ENCODE measurements around the gene NCKIPSD.

NCKIPSD gene

DNA sequence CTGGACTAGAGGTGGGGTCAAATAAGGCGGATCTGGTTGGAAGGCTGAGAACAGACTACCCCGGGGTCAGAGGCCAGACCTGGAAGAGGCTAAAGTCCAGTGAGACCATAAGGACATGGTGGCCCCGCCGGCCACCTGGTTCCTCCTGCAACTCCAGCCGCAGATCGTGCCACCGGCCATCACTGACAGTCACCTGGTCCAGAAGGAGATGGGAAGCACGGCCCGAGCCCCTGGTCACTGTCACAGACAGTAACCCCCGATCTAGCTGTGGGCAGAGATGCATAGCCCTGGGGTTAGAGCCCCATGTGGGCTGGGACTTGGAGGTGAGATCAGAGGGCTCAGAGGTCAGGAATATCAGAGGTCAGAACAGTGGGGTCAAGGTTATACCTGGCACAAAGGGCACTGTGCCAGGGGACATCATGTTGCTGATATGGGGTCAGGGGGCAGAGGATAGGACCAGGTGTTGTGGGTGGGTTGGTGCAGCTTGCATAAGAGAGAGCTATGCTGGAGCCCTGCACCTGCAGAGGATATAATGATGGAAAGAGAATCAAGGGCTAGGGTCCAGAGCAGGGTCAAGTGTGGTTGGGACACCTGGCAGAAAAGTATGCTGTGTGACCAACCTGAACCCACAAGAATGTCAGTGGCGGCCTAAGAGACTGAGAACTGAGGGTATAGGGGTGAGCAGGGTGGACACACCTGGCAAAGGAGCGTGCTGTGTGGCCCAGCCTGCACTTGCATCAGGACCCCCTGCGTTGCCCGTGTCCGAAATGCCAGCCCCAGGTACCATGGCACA is 32.6 kb downstream of the NCKIPSD start:
- no peak for ATAC-seq
- no peak for TF ChIP-seq ARNTL (CRISPR knock-in tag; IDR thresholded peaks at IDR 0.05; ENCODE audit: borderline replicate concordance, low read depth)

DNA sequence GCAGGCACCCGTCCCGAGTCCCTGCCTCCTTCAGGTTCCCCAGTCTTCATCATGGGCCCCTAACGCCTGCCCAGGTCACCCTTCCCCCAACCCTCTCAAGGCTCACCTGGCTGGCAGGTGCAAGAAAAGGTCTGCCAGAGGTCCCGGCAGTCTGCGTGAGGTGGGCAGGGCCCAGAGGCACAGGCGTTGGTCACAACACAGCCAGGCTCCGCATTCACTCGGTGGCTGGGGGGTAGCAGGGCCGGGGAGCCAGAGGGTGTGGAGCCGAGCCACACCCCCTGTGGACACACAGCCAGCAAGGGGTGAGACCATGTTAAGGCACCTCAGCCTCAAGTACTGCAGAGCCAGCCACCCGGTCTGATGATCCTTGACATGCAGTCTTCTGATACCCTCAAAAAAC is 33.9 kb downstream of the NCKIPSD start:
- ATAC-seq: no peak
- TF ChIP-seq ISL1 (CRISPR knock-in tag; IDR thresholded peaks at IDR 0.05): no peak
- TF ChIP-seq ZNF8 (CRISPR knock-in tag; IDR thresholded peaks at IDR 0.05): no peak
- no peak for TF ChIP-seq RARB (CRISPR knock-in tag; IDR thresholded peaks at IDR 0.05)
- no peak for TF ChIP-seq ARNTL (CRISPR knock-in tag; IDR thresholded peaks at IDR 0.05; ENCODE audit: borderline replicate concordance, low read depth)
- TF ChIP-seq, protein P1, sequence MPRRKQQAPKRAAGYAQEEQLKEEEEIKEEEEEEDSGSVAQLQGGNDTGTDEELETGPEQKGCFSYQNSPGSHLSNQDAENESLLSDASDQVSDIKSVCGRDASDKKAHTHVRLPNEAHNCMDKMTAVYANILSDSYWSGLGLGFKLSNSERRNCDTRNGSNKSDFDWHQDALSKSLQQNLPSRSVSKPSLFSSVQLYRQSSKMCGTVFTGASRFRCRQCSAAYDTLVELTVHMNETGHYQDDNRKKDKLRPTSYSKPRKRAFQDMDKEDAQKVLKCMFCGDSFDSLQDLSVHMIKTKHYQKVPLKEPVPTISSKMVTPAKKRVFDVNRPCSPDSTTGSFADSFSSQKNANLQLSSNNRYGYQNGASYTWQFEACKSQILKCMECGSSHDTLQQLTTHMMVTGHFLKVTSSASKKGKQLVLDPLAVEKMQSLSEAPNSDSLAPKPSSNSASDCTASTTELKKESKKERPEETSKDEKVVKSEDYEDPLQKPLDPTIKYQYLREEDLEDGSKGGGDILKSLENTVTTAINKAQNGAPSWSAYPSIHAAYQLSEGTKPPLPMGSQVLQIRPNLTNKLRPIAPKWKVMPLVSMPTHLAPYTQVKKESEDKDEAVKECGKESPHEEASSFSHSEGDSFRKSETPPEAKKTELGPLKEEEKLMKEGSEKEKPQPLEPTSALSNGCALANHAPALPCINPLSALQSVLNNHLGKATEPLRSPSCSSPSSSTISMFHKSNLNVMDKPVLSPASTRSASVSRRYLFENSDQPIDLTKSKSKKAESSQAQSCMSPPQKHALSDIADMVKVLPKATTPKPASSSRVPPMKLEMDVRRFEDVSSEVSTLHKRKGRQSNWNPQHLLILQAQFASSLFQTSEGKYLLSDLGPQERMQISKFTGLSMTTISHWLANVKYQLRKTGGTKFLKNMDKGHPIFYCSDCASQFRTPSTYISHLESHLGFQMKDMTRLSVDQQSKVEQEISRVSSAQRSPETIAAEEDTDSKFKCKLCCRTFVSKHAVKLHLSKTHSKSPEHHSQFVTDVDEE (CRISPR knock-in tag; IDR thresholded peaks at IDR 0.05): no peak
- TF ChIP-seq, protein P2, sequence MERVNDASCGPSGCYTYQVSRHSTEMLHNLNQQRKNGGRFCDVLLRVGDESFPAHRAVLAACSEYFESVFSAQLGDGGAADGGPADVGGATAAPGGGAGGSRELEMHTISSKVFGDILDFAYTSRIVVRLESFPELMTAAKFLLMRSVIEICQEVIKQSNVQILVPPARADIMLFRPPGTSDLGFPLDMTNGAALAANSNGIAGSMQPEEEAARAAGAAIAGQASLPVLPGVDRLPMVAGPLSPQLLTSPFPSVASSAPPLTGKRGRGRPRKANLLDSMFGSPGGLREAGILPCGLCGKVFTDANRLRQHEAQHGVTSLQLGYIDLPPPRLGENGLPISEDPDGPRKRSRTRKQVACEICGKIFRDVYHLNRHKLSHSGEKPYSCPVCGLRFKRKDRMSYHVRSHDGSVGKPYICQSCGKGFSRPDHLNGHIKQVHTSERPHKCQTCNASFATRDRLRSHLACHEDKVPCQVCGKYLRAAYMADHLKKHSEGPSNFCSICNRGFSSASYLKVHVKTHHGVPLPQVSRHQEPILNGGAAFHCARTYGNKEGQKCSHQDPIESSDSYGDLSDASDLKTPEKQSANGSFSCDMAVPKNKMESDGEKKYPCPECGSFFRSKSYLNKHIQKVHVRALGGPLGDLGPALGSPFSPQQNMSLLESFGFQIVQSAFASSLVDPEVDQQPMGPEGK (CRISPR knock-in tag; IDR thresholded peaks at IDR 0.05; ENCODE audit: borderline replicate concordance): no peak
- no peak for TF ChIP-seq OSR1 (CRISPR knock-in tag; IDR thresholded peaks at IDR 0.05)
- TF ChIP-seq TCF4 (CRISPR knock-in tag; IDR thresholded peaks at IDR 0.05; ENCODE audit: borderline replicate concordance): no peak

DNA sequence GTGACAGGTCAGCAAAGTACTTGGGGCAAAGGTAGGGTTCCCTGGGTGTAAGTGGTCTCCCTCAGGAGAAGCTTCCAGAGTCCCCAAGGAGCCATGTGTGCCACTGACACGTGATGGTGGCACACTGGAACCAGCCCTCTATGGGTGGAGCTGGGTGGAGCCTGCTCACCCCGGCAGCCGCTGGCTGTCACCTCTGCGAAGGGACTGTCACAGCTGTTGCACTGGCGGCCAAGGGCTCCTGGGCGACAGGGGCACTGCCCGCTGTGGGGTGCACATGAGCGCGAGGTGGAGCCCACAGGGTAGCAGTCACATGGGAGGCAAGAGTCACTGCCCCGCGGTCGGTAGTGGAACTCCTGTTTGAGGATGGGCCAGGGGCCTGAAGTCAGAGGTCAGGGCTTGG is 35.0 kb downstream of the NCKIPSD start:
- ATAC-seq: no peak
- TF ChIP-seq ZFP3 (CRISPR knock-in tag; IDR thresholded peaks at IDR 0.05) (no peak), ZNF8 (CRISPR knock-in tag; IDR thresholded peaks at IDR 0.05) (no peak), ZNF70 (CRISPR knock-in tag; IDR thresholded peaks at IDR 0.05) (no peak), ISL1 (CRISPR knock-in tag; IDR thresholded peaks at IDR 0.05) (no peak), OSR1 (CRISPR knock-in tag; IDR thresholded peaks at IDR 0.05) (no peak), SNAI2 (CRISPR knock-in tag; IDR thresholded peaks at IDR 0.05) (no peak), BACH2 (CRISPR knock-in tag; IDR thresholded peaks at IDR 0.05; ENCODE audit: borderline replicate concordance) (no peak), CSDC2 (CRISPR knock-in tag; IDR thresholded peaks at IDR 0.05) (no peak), GLIS3 (CRISPR knock-in tag; IDR thresholded peaks at IDR 0.05) (no peak), RARB (CRISPR knock-in tag; IDR thresholded peaks at IDR 0.05) (no peak), ZFP30 (CRISPR knock-in tag; IDR thresholded peaks at IDR 0.05) (no peak), PPARA (CRISPR knock-in tag; IDR thresholded peaks at IDR 0.05; ENCODE audit: borderline replicate concordance) (no peak), TCF4 (CRISPR knock-in tag; IDR thresholded peaks at IDR 0.05; ENCODE audit: borderline replicate concordance) (no peak)
- TF ChIP-seq, protein P1 (CRISPR knock-in tag; IDR thresholded peaks at IDR 0.05): no peak

DNA sequence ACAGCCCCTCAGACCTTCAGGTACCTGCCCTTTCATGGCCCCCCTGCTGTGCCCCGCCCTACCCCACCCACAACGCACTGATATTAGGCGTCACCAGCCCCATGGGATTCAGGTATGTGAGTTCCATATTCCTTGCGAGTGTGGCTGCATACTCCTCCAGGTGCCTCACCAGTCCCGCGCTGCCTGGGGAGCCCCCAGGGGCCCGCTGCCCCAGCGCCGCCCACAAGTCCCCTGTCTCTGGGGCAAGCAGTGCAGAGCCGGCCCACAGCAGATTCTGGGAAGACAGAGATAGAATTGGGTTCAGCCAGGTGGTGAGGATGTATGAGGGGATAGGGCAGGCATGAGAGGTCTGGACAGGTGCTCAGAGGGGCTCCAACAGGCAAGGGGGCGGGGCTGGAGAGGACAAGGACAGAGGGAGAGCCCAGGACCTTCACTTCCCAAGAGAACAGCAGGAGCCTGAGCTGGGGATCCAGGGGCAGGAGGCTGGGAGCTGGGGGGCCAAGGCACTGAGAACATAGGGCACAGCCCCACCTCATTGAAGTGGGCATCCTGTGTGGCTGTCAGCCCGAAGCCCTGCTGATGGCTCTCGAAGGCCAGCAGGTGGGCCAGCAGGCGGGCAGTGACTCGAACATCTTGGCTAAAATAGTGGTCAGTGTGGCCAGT is 37.4 kb downstream of the NCKIPSD start:
- ATAC-seq: no peak
- no peak for TF ChIP-seq RARB (CRISPR knock-in tag; IDR thresholded peaks at IDR 0.05)
- TF ChIP-seq, protein P3, sequence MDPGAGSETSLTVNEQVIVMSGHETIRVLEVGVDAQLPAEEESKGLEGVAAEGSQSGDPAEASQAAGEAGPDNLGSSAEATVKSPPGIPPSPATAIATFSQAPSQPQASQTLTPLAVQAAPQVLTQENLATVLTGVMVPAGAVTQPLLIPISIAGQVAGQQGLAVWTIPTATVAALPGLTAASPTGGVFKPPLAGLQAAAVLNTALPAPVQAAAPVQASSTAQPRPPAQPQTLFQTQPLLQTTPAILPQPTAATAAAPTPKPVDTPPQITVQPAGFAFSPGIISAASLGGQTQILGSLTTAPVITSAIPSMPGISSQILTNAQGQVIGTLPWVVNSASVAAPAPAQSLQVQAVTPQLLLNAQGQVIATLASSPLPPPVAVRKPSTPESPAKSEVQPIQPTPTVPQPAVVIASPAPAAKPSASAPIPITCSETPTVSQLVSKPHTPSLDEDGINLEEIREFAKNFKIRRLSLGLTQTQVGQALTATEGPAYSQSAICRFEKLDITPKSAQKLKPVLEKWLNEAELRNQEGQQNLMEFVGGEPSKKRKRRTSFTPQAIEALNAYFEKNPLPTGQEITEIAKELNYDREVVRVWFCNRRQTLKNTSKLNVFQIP (CRISPR knock-in tag; IDR thresholded peaks at IDR 0.05; ENCODE audit: borderline replicate concordance, low read depth): no peak
- no peak for TF ChIP-seq ZC3H10 (CRISPR knock-in tag; IDR thresholded peaks at IDR 0.05)
- TF ChIP-seq ZFP3 (CRISPR knock-in tag; IDR thresholded peaks at IDR 0.05): no peak
- no peak for TF ChIP-seq SNAI2 (CRISPR knock-in tag; IDR thresholded peaks at IDR 0.05)
- no peak for TF ChIP-seq ESRRG (CRISPR knock-in tag; IDR thresholded peaks at IDR 0.05)
- no peak for TF ChIP-seq OSR1 (CRISPR knock-in tag; IDR thresholded peaks at IDR 0.05)
- no peak for TF ChIP-seq ZNF8 (CRISPR knock-in tag; IDR thresholded peaks at IDR 0.05)
- TF ChIP-seq, protein P4, sequence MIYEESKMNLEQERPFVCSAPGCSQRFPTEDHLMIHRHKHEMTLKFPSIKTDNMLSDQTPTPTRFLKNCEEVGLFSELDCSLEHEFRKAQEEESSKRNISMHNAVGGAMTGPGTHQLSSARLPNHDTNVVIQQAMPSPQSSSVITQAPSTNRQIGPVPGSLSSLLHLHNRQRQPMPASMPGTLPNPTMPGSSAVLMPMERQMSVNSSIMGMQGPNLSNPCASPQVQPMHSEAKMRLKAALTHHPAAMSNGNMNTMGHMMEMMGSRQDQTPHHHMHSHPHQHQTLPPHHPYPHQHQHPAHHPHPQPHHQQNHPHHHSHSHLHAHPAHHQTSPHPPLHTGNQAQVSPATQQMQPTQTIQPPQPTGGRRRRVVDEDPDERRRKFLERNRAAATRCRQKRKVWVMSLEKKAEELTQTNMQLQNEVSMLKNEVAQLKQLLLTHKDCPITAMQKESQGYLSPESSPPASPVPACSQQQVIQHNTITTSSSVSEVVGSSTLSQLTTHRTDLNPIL (CRISPR knock-in tag; IDR thresholded peaks at IDR 0.05; ENCODE audit: low read depth): no peak
- no peak for TF ChIP-seq ZFP30 (CRISPR knock-in tag; IDR thresholded peaks at IDR 0.05)
- no peak for TF ChIP-seq TOX (CRISPR knock-in tag; IDR thresholded peaks at IDR 0.05; ENCODE audit: borderline replicate concordance)
- TF ChIP-seq, protein P5, sequence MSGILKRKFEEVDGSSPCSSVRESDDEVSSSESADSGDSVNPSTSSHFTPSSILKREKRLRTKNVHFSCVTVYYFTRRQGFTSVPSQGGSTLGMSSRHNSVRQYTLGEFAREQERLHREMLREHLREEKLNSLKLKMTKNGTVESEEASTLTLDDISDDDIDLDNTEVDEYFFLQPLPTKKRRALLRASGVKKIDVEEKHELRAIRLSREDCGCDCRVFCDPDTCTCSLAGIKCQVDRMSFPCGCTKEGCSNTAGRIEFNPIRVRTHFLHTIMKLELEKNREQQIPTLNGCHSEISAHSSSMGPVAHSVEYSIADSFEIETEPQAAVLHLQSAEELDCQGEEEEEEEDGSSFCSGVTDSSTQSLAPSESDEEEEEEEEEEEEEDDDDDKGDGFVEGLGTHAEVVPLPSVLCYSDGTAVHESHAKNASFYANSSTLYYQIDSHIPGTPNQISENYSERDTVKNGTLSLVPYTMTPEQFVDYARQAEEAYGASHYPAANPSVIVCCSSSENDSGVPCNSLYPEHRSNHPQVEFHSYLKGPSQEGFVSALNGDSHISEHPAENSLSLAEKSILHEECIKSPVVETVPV (CRISPR knock-in tag; IDR thresholded peaks at IDR 0.05): no peak

All from SK-N-SH treated with all-trans-retinoic acid at 6 μM for 48 hours (cell line).